HG03354 (cell line): ENCODE results near the gene MTHFD1L.

Experiments
- ATAC-seq: cut with Tn5 transposase; IDR thresholded peaks from one replicate; pipeline ENCODE4 v1.9.1; 2021; ENCODE audit warnings: mild to moderate bottlenecking; ENCODE audit not compliant: unreplicated experiment, poor library complexity, severe bottlenecking

The MTHFD1L gene

DNA sequence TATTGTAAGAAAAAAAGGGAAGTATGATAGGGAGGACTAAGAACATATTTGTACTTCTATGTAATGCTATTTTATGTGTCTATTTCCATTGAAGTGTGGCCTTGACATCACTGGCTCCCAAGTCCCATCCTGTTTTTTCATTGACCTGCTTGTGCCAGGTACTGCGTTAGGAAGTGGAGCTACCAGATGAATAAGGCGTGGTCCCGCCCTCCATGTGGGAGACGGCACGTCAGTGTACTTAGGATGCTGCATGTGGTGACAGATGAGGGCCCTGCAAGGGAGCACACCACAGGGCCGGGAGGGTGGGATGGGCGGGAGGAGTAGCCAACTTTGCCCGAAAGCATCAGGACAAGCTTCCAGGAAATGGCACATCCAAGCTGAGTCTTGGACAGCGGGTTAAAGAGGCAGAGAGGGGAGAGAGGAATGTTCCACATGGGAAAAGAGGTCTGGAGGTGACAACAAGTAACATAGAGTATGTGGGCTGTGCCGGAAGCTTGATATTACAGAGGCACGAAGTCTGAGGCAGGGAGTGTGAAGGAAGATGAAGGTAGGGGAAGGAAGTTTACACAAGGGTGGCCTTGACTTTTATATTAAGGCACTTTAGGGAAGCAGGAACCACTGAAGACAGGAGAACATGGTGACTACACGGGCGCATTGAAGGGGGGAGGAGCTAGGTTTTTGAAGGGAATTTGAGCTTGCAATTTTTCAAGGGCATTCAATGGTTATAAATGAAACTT lies 140.6 kb downstream of the MTHFD1L start:
- ATAC-seq, result no peak

GRCh38 chr6:151007076-151007475 lies 141.6 kb downstream of the MTHFD1L start:
- no peak for ATAC-seq

DNA sequence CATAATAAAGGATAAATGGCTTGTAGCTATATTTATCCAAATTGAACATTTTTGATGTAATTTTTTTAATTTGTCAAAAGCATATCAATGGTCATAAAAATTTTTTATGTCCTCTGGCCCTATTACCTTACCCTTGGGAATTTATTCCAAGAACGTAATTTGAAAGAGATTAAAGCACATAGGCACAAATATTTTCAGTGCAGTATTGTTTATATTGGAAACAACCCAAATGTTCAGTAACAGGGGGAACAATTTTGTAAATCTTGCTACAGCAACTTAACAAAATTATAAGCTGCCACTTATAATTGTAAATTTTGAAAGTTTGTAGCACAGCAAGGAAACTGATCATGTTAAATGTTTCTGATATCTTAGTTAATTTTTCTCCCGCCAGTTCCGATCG lies 142.4 kb downstream of the MTHFD1L start:
- ATAC-seq, result no peak

DNA sequence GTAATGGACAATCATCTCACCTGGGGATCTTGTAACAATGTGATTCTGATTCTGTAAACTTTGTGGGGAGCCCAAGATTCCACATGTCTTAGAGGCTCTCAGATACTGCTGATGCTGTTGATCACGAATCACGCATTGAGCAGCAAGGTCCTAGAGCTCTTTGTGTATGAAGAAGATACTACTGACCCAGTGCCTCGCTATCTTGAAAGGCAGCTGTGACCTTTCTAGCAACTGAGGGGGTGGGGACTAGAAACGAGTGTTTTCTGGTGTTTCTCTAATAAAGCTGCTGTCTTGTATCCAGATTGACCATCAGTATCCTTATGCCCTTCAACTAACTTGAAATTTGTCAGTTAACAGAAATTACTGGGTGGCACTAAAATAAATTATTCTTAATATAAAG lies 142.9 kb downstream of the MTHFD1L start:
- ATAC-seq, result no peak

GRCh38 chr6:151009576-151009975 lies 144.1 kb downstream of the MTHFD1L start:
- no peak for ATAC-seq

DNA sequence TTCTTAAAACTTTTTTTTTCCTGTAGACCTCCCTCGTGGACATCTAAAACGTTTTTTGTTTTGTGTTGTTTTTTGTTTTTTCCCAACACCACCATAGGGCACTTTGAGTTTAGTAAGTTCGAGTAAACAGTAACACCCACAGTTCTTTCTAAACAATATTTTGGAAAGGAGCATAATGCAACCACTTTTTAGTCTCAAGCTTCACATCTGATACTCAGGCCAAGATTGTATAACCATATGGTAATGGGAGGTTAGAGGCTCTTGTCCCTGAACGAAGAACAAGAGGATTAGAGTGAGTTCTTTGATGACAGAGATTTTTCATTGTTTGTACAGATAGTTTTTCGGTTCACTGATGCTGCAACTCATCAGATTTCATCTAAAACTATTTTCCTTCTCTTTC lies 144.6 kb downstream of the MTHFD1L start:
- no peak for ATAC-seq

- no peak for ATAC-seq
Measured at GRCh38 chr6:151012321-151013294, 147.1 kb downstream of the MTHFD1L start.

DNA sequence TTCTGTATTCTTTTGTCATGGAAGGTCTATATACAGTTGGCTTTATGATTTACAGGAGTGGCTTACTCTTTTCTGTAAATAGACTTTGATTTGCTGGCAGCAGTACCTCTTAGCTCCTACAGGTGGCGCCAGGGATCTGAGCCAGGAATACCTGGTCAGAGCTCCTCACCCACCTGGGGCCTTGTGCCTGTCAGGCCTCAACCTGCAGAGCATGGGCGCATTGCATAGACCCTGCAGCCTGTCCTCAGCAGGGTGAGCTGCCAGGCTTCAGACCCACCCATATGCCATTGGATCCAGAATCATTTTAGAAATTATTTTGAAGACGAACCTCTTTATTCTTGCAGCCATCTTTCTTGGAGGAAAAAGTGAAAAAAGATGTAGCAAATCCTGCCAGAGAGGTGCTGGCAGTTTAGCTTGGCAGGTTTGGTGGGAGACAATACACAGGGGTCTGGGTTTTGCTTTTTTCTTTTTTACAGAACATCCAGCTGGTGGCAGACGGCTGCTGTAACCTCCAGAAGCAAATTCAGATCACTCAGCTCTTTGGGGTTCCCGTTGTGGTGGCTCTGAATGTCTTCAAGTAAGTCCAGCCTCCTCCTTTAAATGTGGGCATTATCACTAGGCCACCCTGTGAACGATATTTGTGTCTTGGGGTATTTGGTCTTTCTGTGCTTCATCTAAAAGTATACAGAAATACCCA lies 149.1 kb downstream of the MTHFD1L start:
- ATAC-seq, result peak; percentile 82

DNA sequence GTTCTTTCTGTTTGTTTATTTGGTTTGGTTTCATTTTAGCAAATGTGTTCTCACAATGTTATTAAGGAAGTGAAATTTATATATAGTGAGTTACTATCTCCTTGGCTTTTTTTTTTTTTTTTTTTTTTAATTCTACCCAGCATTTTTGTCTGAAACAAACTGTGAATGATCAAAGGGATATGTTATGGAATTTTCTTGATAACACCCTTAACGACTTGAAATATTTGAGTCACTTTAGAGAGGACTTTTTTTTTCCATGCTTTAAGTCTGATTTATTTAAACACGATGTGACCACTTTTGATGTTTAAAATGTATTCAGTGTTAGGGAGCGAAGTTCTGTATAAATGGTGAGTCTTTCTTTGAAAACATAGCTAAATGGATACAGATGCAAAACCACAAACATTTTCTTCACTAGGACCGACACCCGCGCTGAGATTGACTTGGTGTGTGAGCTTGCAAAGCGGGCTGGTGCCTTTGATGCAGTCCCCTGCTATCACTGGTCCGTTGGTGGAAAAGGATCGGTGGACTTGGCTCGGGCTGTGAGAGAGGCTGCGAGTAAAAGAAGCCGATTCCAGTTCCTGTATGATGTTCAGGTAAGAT lies 149.7 kb downstream of the MTHFD1L start:
- ATAC-seq, result no peak

DNA sequence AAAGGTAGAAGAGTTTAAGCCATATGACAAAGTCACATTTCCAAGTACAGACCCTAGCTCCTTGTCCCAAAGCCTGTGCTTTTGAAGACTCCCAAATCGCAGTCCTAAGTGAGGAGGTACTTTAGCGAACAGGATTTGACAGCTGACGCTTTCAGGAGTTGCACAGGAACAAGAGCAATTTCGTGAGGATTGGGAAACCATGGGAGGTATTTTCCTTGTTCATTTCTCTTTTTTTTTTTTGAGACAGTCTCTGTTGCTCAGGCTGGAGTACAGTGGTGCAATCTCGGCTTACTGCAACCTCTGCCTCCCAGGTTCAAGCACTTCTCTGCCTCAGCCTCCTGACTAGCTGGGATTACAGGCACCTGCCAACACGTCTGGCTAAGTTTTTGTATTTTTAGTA lies 150.6 kb downstream of the MTHFD1L start:
- no peak for ATAC-seq

GRCh38 chr6:151018046-151018445 lies 152.5 kb downstream of the MTHFD1L start:
- no peak for ATAC-seq

- ATAC-seq, result no peak
Measured at GRCh38 chr6:151018911-151019782, 153.6 kb downstream of the MTHFD1L start.

- no peak for ATAC-seq
Measured at GRCh38 chr6:151021896-151022295, 156.4 kb downstream of the MTHFD1L start.

- ATAC-seq, result no peak
Measured at GRCh38 chr6:151022492-151022891, 157.0 kb downstream of the MTHFD1L start.

DNA sequence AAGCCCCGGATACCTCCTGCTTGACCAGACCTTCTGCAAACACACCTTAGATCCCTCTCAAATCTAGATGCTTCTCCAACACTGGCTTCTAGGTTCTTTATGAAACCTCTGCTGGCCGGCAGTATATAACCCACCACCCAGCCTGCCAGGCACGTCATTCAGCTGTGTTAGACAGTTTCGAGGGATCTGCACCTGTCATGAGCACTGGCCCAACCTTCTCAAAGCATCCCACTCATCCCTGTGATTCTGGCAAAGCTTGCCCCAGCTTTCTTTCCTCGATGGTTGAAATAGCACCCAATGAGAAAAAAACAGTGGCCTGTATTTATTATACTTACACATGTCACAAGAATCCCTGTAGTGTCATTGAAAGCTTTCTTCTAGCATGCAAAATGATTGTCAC lies 157.8 kb downstream of the MTHFD1L start:
- no peak for ATAC-seq

DNA sequence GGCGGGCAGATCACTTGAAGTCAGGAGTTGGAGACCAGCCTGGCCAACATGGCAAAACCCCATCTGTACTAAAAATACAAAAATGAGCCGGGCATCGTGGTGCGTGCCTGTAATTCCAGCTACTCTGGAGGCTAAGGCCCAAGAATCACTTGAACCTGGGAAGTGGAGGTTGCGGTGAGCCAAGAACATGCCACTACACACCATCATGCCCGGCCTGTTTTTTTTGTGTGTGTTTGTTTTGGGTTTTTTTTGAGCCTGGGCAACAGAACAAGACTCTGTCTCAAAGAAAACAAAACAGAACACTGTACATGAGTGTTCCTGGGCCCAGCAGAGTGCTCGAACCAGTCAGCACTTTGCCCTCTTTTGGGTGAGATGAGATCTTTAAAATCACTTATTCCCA lies 159.1 kb downstream of the MTHFD1L start:
- no peak for ATAC-seq

GRCh38 chr6:151025076-151025475 lies 159.6 kb downstream of the MTHFD1L start:
- ATAC-seq, result no peak

DNA sequence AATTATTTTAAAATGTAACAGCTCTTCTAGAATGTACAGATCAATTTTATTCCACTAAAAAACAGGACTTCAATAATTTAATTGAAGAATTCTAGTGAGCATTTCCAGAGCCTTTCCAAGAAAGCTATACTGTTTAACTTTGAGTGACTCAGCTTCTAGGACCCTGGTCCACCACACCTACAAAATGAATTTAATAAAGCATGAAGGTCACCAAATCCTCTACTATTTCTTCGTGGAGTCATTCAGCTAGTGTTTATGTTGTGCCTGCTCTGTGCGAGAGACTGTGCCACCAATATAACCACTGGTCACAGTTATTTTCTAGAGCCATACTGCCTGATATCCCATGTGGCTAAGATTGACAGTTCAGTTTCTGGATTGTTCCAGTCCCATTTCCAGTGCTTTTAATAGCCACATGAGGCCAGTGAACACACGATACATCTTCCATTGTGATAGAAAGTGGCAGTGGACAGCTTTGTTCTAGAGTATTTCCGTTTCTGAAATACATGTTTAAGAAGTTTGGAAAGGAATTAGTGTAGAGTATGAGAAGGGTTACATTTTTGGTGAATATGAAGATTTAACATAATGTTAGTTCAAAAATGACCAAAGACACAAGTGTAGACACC lies 160.7 kb downstream of the MTHFD1L start:
- ATAC-seq, result no peak

- no peak for ATAC-seq
Measured at GRCh38 chr6:151027295-151027747, 161.8 kb downstream of the MTHFD1L start.
